Measurements from ENCODE around the gene TNFRSF8.

The TNFRSF8 gene

DNA sequence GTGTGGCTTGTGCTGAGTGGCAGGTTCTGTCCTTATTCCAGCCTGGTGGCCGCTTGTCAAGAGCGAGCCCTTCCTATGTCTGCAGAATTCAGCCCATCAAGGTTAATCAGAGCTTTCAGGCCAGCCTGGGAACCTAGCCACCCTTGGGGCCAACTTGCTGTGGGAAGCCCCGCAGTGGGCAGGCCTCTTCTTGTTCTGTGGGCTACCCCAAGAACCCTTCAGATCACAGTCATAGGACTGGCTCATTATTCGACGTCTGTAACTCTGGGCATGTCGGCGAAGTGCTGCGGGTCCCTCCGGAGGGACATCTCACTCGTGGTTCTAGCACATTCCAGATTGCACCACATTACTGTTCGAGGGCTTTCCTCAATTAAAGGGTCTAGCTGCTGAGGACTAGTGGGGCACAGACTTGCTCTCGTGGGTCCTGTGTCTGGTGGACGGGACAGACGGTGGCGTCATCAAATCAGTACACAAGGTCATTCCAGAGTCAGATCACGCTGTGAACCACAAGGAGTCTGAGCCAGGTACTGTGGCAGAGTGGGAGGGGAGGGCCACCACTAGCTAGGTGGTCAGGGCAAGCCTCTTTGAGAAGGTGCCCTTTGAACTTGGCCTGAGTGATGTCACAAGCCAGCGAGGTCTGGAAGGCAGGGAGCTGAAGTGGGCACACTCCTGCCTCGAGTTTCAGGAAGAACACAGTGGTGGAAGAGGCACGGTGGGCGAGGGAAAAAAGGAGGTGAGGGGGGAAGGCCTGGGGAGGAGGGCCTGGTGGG lies 83.4 kb downstream of the TNFRSF8 start:
- Histone ChIP-seq H3K9ac (ENCODE audit: low read length) (no peak overlapping the region), H3K4me1 (ENCODE audit: insufficient read depth, low read length, severe bottlenecking) (peaks cover 15% of the 10 kb centered on the region), H3K4me2 (ENCODE audit: low read length) (no peak overlapping the region)

DNA sequence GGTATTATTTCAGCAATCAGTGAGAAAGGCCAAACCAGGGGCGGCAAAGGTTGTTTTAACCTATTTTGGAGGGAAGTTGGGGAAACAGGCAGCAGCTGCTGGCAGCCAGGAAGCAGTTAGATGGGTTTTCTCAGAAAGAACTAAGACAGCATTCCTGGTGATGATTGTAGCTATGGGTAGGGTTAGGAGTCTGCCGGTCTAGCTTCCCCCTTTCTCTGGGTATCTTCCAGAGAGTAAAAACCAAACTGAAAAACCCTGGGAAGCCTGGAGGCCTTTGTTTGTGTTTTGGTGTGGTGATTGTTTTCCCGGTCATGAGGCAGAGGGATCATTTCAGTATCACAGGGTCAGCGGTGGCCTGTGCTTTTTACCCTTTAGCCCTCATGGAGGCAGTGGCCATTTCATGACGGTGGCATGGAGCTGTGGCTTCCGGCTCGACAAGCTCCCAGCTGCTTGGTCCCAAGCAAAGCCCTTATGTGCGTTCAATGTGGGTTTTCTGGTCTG lies 84.1 kb downstream of the TNFRSF8 start:
- Histone ChIP-seq H2AFZ (ENCODE audit: low read length) (no peak overlapping the region), H3K9me3 (ENCODE audit: low read length) (no peaks in the 10 kb centered on the region), H4K20me1 (ENCODE audit: insufficient read depth, low read length) (no peaks in the 10 kb centered on the region), H3K79me2 (ENCODE audit: insufficient read depth, low read length) (no peaks in the 10 kb centered on the region), H3K9me2 (ENCODE audit: low read depth, low read length) (no peaks in the 10 kb centered on the region), H3K27ac (ENCODE audit: low read depth, low read length, poor library complexity, severe bottlenecking) (no peak overlapping the region), H3K36me3 (ENCODE audit: insufficient read depth, low read length) (no peaks in the 10 kb centered on the region), H3K4me1 (ENCODE audit: insufficient read depth, low read length, severe bottlenecking) (peaks cover 15% of the 10 kb centered on the region), H3K9ac (ENCODE audit: low read length) (no peak overlapping the region), H3K27me3 (ENCODE audit: insufficient read depth, low read length) (peaks cover 7% of the 10 kb centered on the region), H3K4me3 (ENCODE audit: low read depth, low read length, poor library complexity, severe bottlenecking) (no peak overlapping the region), H3F3A (ENCODE audit: insufficient read depth, low read length) (no peaks in the 10 kb centered on the region), H3K4me2 (ENCODE audit: low read length) (no peak overlapping the region)
- no peak for TF ChIP-seq EZH2 (IDR thresholded peaks at IDR 0.05; ENCODE audit: borderline replicate concordance, low read length)
- TF ChIP-seq, protein P1, sequence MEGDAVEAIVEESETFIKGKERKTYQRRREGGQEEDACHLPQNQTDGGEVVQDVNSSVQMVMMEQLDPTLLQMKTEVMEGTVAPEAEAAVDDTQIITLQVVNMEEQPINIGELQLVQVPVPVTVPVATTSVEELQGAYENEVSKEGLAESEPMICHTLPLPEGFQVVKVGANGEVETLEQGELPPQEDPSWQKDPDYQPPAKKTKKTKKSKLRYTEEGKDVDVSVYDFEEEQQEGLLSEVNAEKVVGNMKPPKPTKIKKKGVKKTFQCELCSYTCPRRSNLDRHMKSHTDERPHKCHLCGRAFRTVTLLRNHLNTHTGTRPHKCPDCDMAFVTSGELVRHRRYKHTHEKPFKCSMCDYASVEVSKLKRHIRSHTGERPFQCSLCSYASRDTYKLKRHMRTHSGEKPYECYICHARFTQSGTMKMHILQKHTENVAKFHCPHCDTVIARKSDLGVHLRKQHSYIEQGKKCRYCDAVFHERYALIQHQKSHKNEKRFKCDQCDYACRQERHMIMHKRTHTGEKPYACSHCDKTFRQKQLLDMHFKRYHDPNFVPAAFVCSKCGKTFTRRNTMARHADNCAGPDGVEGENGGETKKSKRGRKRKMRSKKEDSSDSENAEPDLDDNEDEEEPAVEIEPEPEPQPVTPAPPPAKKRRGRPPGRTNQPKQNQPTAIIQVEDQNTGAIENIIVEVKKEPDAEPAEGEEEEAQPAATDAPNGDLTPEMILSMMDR (IDR thresholded peaks at IDR 0.05; ENCODE audit: low read length): no peak

More for the DNA sequence above, 83.4 kb downstream of the TNFRSF8 start:
- TF ChIP-seq, protein P1 (IDR thresholded peaks at IDR 0.05; ENCODE audit: low read length): no peak
- no peak for TF ChIP-seq EZH2 (IDR thresholded peaks at IDR 0.05; ENCODE audit: borderline replicate concordance, low read length)
- no peaks in the 10 kb centered on the region for H3K9me3 ChIP-seq (ENCODE audit: low read length)
- no peaks in the 10 kb centered on the region for H3K9me2 ChIP-seq (ENCODE audit: low read depth, low read length)
- no peak overlapping the region for H3K4me3 ChIP-seq (ENCODE audit: low read depth, low read length, poor library complexity, severe bottlenecking)
- no peak overlapping the region for H3K27ac ChIP-seq (ENCODE audit: low read depth, low read length, poor library complexity, severe bottlenecking)
- H3F3A ChIP-seq (ENCODE audit: insufficient read depth, low read length): no peaks in the 10 kb centered on the region
- no peaks in the 10 kb centered on the region for H3K79me2 ChIP-seq (ENCODE audit: insufficient read depth, low read length)
- no peaks in the 10 kb centered on the region for H3K36me3 ChIP-seq (ENCODE audit: insufficient read depth, low read length)
- H2AFZ ChIP-seq (ENCODE audit: low read length): no peak overlapping the region
- no peaks in the 10 kb centered on the region for H4K20me1 ChIP-seq (ENCODE audit: insufficient read depth, low read length)
- H3K27me3 ChIP-seq (ENCODE audit: insufficient read depth, low read length): peaks cover 6% of the 10 kb centered on the region

DNA sequence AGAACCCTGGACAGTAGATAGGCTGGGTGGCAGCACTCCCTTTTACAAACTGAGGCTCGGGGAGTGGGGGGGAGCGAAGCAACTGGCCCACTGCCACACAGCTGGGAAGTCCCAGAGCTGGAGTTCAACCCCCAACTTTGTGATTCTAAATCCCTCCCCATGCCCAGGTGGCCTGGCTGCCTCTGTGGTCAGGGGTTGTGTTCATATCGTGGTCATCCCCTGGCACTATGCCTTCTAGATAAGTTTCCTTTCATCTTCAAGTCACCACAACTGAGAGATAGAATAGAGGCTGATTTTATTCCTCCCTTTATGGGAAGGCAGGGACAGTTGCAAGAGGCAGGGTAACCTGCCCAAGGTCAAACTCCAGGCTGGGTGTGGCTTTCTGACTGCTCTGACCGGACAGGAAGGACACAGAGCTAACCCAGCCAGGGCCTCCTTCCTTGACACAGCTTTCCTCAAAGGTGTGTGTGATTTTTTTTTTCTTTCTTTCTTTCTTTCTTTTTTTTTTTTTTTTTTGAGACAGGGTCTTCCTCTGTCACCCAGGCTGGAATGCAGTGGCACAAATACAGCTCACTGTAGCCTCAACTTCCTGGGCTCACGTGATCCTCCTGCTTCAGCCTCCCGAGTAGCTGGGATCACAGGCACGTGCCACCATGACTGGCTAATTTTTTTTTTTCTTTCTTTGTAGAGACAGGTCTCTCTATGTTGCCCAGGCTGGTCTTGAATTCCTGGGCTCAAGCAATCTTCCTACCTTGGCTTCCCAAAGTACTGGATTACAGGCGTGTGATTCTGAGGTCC lies 85.3 kb downstream of the TNFRSF8 start:
- Histone ChIP-seq H3K4me2 (ENCODE audit: low read length) (no peak overlapping the region), H3K36me3 (ENCODE audit: insufficient read depth, low read length) (no peaks in the 10 kb centered on the region), H3K9ac (ENCODE audit: low read length) (no peak overlapping the region), H3K4me3 (ENCODE audit: low read depth, low read length, poor library complexity, severe bottlenecking) (no peak overlapping the region), H3K9me2 (ENCODE audit: low read depth, low read length) (no peaks in the 10 kb centered on the region), H2AFZ (ENCODE audit: low read length) (no peak overlapping the region), H3K27ac (ENCODE audit: low read depth, low read length, poor library complexity, severe bottlenecking) (no peak overlapping the region), H3K9me3 (ENCODE audit: low read length) (no peaks in the 10 kb centered on the region), H3K79me2 (ENCODE audit: insufficient read depth, low read length) (no peaks in the 10 kb centered on the region), H4K20me1 (ENCODE audit: insufficient read depth, low read length) (no peaks in the 10 kb centered on the region), H3F3A (ENCODE audit: insufficient read depth, low read length) (no peaks in the 10 kb centered on the region), H3K27me3 (ENCODE audit: insufficient read depth, low read length) (peaks cover 7% of the 10 kb centered on the region), H3K4me1 (ENCODE audit: insufficient read depth, low read length, severe bottlenecking) (peaks cover 13% of the 10 kb centered on the region)
- TF ChIP-seq EZH2 (IDR thresholded peaks at IDR 0.05; ENCODE audit: borderline replicate concordance, low read length): no peak
